Heart right ventricle (tissue), 16 donors: ENCODE measurements around the gene CUEDC1. TPM values are rescaled to one million over a fixed set of nuclear protein-coding genes. Genes with fewer than 3 reads are reported as not detected.

Source experiments
- ATAC-seq, 8 donors: fragments of 200-7000 bp; cut with Tn5 transposase; one replicate each; pipeline ENCODE4 v1.9.1; 2020; ENCODE audit warnings: mild to moderate bottlenecking in 8 of 8, moderate library complexity in 8 of 8, moderate number of reproducible peaks in 1 of 8
- DNase-seq, 2 donors: peaks; one replicate each; pipeline ENCODE4 v3.0.0-alpha.2; 2020
- H3K27ac ChIP-seq, 10 donors: fragments of 200-600 bp; sonication (generic) in 2 of 10; one replicate each; pipeline versions ENCODE4 v1.5.0 to v1.8.0; 2020 to 2022; ENCODE audit warnings: mild to moderate bottlenecking in 3 of 10
- H3K27me3 ChIP-seq, 7 donors: fragments of 200-600 bp; one replicate each; pipeline ENCODE4 v1.8.0; 2021 to 2022; ENCODE audit warnings: mild to moderate bottlenecking in 2 of 7
- H3K36me3 ChIP-seq, 9 donors: fragments of 200-600 bp; sonication (generic) in 1 of 9; one replicate each; pipeline versions ENCODE4 v1.5.0 to v1.8.0; 2020 to 2022; ENCODE audit warnings: mild to moderate bottlenecking in 2 of 9
- H3K4me1 ChIP-seq, 9 donors: fragments of 200-600 bp; sonication (generic) in 1 of 9; one replicate each; pipeline versions ENCODE4 v1.5.0 to v1.8.0; 2020 to 2022; ENCODE audit warnings: mild to moderate bottlenecking in 4 of 9
- H3K4me3 ChIP-seq, 10 donors: fragments of 200-600 bp; sonication (generic) in 2 of 10; one replicate each; pipeline versions ENCODE4 v1.5.0 to v1.8.0; 2020 to 2022; ENCODE audit warnings: mild to moderate bottlenecking in 7 of 10, moderate library complexity in 2 of 10
- H3K9me3 ChIP-seq, 11 donors: fragments of 200-600 bp in 10 of 11; sonication (generic) in 2 of 11; one replicate each; pipeline versions ENCODE4 v1.5.0 to v1.8.0; 2013 to 2022; ENCODE audit warnings: mild to moderate bottlenecking in 2 of 11, control low read depth in 1 of 11, moderate library complexity in 1 of 11
- CTCF ChIP-seq, 9 donors: fragments of 200-600 bp; sonication (generic) in 2 of 9; IDR thresholded peaks; one replicate each; pipeline versions ENCODE4 v1.5.0 to v1.8.0; 2021 to 2022; ENCODE audit warnings: antibody characterized with exemption in 9 of 9, mild to moderate bottlenecking in 5 of 9, moderate library complexity in 1 of 9
- WGBS, 2 donors: extraction: QIAGEN DNeasy Blood & Tissue Kit; methylation state at CpG; one replicate each; pipeline ENCODE4 v1.1.7; 2013; ENCODE audit warnings: inconsistent platforms in 1 of 2; 5-methylcytosine and 5-hydroxymethylcytosine counted together
- intact Hi-C, 10 donors: fragments of 100-400 bp; cut with DNase I; formaldehyde crosslinking; loops; one replicate each; pipeline versions ENCODE4 v1.11.1 to v1.14.2; 2022
- polyA plus RNA-seq, 2 donors: library from polyadenylated mRNA; stranded (reverse); fragments of 200-250 nt; gene quantifications; one replicate each; pipeline ENCODE4 v1.2.3, GENCODE V29; 2013
- total RNA-seq, 10 donors: library from RNA; stranded (reverse); fragmentation: NEBNext Ultra II Directional in 3 of 10; extraction: Animal tissue kit (Norgen Biotek cat#: 25700) in 3 of 10; gene quantifications; one replicate each; pipeline versions ENCODE4 v1.2.1 to v1.2.4, GENCODE V29; 2021 to 2023
- donor health status: Arrhythmogenic right ventricular cardiomyopathy.
- donor health status: ischemic (EF 13 %, LVEDD 7.1; RV severe dilation, severe dysfunction).
- donor health status: healthy with polysubstance abuse.
- donor health status: DM: no; HTN: yes; CAD: no.
- donor health status: DM: no; HTN: no; CAD: no.
- donor health status: ischemic (EF 25% LVEDD 6.9; RV normal size, moderate dysfunction).
- donor health status: ischemic (EF 25% LVEDD 5.7; RV mildly dilated, moderate dysfunction).
- donor health status: healthy.
- donor health status: DM: yes; HTN: yes; CAD: no.
- donor health status: Ischemic cardiomyopathy.
- donor health status: ischemic (EF 35%, LVEDD 5.7; RV mildly dilated, moderate dysfunction).
- donor health status: nonischemic (EF 11% LVEDD 7.7; RV severe dilation, severe dysfunction).
- donor health status: DM: yes; HTN: yes; CAD: no.
- donor health status: PGD.
- donor health status: ischemic (EF 29% LVEDD 5.4; RV normal size, mild dysfunction).
- donor health status: nonischemic (EF 23%, LVEDD 6.1; RV moderate dilation, normal function).

Gene CUEDC1
- total and polyA plus RNA-seq, 12 donors = 26.9 to 65.0 (median 45.4) TPM

GRCh38 chr17:57842280-57842679 lies 112.9 kb downstream of the CUEDC1 start:
- ATAC-seq (peak in 1 of 8 donors; percentile 45), DNase-seq (no peak)
- Histone ChIP-seq H3K36me3 (peaks cover 0 to 78% (median 16%) of the 10 kb centered on the region in 9 donors), H3K9me3 (no peaks in the 10 kb centered on the region), H3K4me3 (no peak overlapping the region), H3K4me1 (peaks cover 0 to 53% (median 15%) of the 10 kb centered on the region in 9 donors), H3K27me3 (no peaks in the 10 kb centered on the region), H3K27ac (peak overlapping the region in 5 of 10 donors; percentile 3 to 44 (median 21))
- intact Hi-C loops = no loop called here
- no peak for TF ChIP-seq CTCF (IDR thresholded peaks at IDR 0.05)
- WGBS, 2 donors = 43 to 65% methylated on average over 1 of the region's 1 CpG

GRCh38 chr17:57839571-57839923 lies 115.7 kb downstream of the CUEDC1 start:
- H3K27me3 ChIP-seq = no peaks in the 10 kb centered on the region
- no peaks in the 10 kb centered on the region for H3K9me3 ChIP-seq
- H3K4me1 ChIP-seq = peaks cover 0 to 62% (median 11%) of the 10 kb centered on the region in 9 donors
- peak; percentile 46 to 89 (median 80) for ATAC-seq
- H3K4me3 ChIP-seq = no peak overlapping the region
- peaks cover 0 to 71% (median 16%) of the 10 kb centered on the region in 9 donors for H3K36me3 ChIP-seq
- intact Hi-C loops = loop anchor here (10.0 kb wide), 9 partner anchors 95 to 715 kb away; partner anchors contain the start of genes CCDC182 (in 1 of the 10) and MSI2 (in 1 of the 10)
- TF ChIP-seq CTCF (IDR thresholded peaks at IDR 0.05) = no peak
- no peak for DNase-seq
- 46 to 76% methylated on average over 6 of the region's 6 CpGs for WGBS, 2 donors
- H3K27ac ChIP-seq = peak overlapping the region; percentile 51 to 82 (median 70)

GRCh38 chr17:57838857-57839570 lies 116.2 kb downstream of the CUEDC1 start:
- intact Hi-C loops = loop anchor here (10.0 kb wide), 9 partner anchors 94 to 714 kb away; partner anchors contain the start of genes CCDC182 (in 1 of the 10) and MSI2 (in 1 of the 10)
- H3K36me3 ChIP-seq = peaks cover 0 to 69% (median 16%) of the 10 kb centered on the region in 9 donors

More at GRCh38 chr17:57838857-57839570, 116.2 kb downstream of the CUEDC1 start:
- 41 to 53% methylated on average over 6 of the region's 6 CpGs for WGBS, 2 donors
- Histone ChIP-seq H3K27me3 (no peaks in the 10 kb centered on the region), H3K9me3 (no peaks in the 10 kb centered on the region), H3K4me1 (peaks cover 0 to 65% (median 12%) of the 10 kb centered on the region in 9 donors), H3K4me3 (no peak overlapping the region), H3K27ac (peak overlapping the region; percentile 41 to 82 (median 70))
- ATAC-seq (peak in 2 of 8 donors; percentile 6 to 31), DNase-seq (no peak)
- TF ChIP-seq CTCF (IDR thresholded peaks at IDR 0.05) = no peak
